ACC112 (cell line): ENCODE measurements around the gene CHRNB2.

Source experiments
- H2AFZ ChIP-seq: fragments of 200-600 bp; sonication (generic); one replicate; pipeline ENCODE4 v1.6.0; 2017; ENCODE audit warnings: antibody characterized with exemption, low read length; ENCODE audit not compliant: unreplicated experiment
- H3K27ac ChIP-seq: fragments of 200-600 bp; sonication (generic); 2 replicates; pipeline ENCODE4 v1.5.1; 2014; ENCODE audit warnings: low read depth, mild to moderate bottlenecking, antibody characterized with exemption, low read length, moderate library complexity
- H3K27me3 ChIP-seq: fragments of 200-600 bp; sonication (generic); 2 replicates; pipeline ENCODE4 v1.6.1; 2014; ENCODE audit warnings: mild to moderate bottlenecking, antibody characterized with exemption, low read length, moderate library complexity, mixed read lengths; ENCODE audit not compliant: insufficient read depth
- H3K36me3 ChIP-seq: fragments of 200-600 bp; sonication (generic); 2 replicates; pipeline ENCODE4 v1.6.1; 2016; ENCODE audit warnings: mild to moderate bottlenecking, antibody characterized with exemption, low read length, moderate library complexity, mixed read lengths; ENCODE audit not compliant: insufficient read depth
- H3K4me1 ChIP-seq: fragments of 200-600 bp; sonication (generic); one replicate; pipeline ENCODE4 v1.6.1; 2016; ENCODE audit warnings: low read length, mixed read lengths; ENCODE audit not compliant: insufficient read depth, unreplicated experiment, control insufficient read depth
- H3K4me3 ChIP-seq: fragments of 200-600 bp; sonication (generic); 2 replicates; pipeline ENCODE4 v1.5.1; 2014; ENCODE audit warnings: mild to moderate bottlenecking, low read depth, low read length
- H3K79me2 ChIP-seq: fragments of 200-600 bp; sonication (generic); one replicate; pipeline ENCODE4 v1.6.0; 2016; ENCODE audit warnings: low read length; ENCODE audit not compliant: control insufficient read depth, unreplicated experiment, insufficient read depth

The CHRNB2 gene

GRCh38 chr1:154626456-154627256 lies 59.1 kb downstream of the CHRNB2 start:
- peak overlapping the region; percentile 98 for H2AFZ ChIP-seq
- peak overlapping the region; percentile 79 for H3K4me3 ChIP-seq
- peaks cover 12% of the 10 kb centered on the region for H3K4me1 ChIP-seq
- H3K36me3 ChIP-seq = peaks cover 10% of the 10 kb centered on the region; the same call in 1 of the 2 replicates
- peak overlapping the region; percentile 82 for H3K27ac ChIP-seq
- H3K79me2 ChIP-seq = peaks cover 58% of the 10 kb centered on the region
- peaks cover 4% of the 10 kb centered on the region; the same call in 1 of the 2 replicates for H3K27me3 ChIP-seq

- Histone ChIP-seq H3K4me1 (peaks cover 12% of the 10 kb centered on the region), H2AFZ (peak overlapping the region; percentile 98), H3K36me3 (peaks cover 10% of the 10 kb centered on the region; the same call in 1 of the 2 replicates), H3K27me3 (peaks cover 12% of the 10 kb centered on the region), H3K79me2 (peaks cover 49% of the 10 kb centered on the region), H3K27ac (peak overlapping the region; percentile 82), H3K4me3 (peak overlapping the region; percentile 79)
These were observed 59.9 kb downstream of the CHRNB2 start for GRCh38 chr1:154627257-154628120.

GRCh38 chr1:154628121-154628405 lies 60.5 kb downstream of the CHRNB2 start:
- Histone ChIP-seq H3K79me2 (peaks cover 44% of the 10 kb centered on the region), H2AFZ (peak overlapping the region; percentile 98), H3K36me3 (peaks cover 10% of the 10 kb centered on the region; the same call in 1 of the 2 replicates), H3K27me3 (peaks cover 12% of the 10 kb centered on the region), H3K4me1 (peaks cover 12% of the 10 kb centered on the region), H3K27ac (peak overlapping the region; percentile 82), H3K4me3 (peak overlapping the region; percentile 79)

DNA sequence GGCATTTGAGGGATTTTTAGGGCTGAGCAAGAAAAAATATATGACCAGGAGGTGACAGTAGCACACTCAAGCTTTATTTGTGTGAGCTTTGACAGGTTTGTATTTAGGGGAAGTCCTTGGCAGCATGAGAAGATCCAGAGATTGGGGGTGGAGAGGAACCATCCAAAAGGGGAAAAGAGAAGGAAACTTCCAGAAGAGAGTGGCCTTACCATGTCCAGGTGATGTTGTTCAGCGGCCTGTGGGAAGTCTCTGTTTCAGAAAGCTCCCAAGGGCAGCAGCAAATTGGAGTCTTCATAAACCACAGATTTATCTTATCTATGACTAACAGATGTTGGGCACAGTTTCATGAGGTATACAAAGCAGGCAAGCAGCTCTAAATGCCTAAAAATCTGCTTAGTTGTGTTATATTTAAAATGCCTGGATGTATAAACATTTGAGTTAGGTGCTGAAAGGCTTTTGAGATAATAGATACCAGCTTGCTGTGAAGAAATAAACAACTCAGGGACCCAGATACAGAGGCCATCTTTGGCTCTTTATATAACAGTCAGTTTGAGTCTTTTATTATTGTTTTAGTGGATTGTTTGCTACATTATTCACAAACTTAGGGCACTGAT lies 61.6 kb downstream of the CHRNB2 start:
- peaks cover 7% of the 10 kb centered on the region; the same call in 1 of the 2 replicates for H3K36me3 ChIP-seq
- peaks cover 18% of the 10 kb centered on the region for H3K27me3 ChIP-seq
- no peak overlapping the region for H3K27ac ChIP-seq
- no peak overlapping the region for H3K4me3 ChIP-seq
- no peak overlapping the region for H2AFZ ChIP-seq
- H3K4me1 ChIP-seq = peaks cover 12% of the 10 kb centered on the region
- peaks cover 34% of the 10 kb centered on the region for H3K79me2 ChIP-seq
